Dendritic cell treated with granulocyte-macrophage colony-stimulating factor and Interleukin-4, amounts not matched to agents 40 ng/mL and 50 ng/mL, for 4 days (primary cell): ENCODE measurements around the gene B3GALT5.
"Not testable (repeated sequence)": the region's sequence is repeated elsewhere in the genome, so short reads cannot be mapped to it uniquely, and the experiment has no call there.

Source experiments
- H3K27ac Mint-ChIP-seq: one replicate; pipeline ENCODE4 v1.8.0; 2022; ENCODE audit warnings: mild to moderate bottlenecking, mixed read lengths
- H3K27me3 Mint-ChIP-seq: one replicate; pipeline ENCODE4 v1.8.0; 2022; ENCODE audit warnings: mild to moderate bottlenecking, mixed read lengths
- H3K36me3 Mint-ChIP-seq: one replicate; pipeline ENCODE4 v1.8.0; 2022; ENCODE audit warnings: low read depth, mixed read lengths
- H3K4me1 Mint-ChIP-seq: one replicate; pipeline ENCODE4 v1.8.0; 2022; ENCODE audit warnings: low read depth, mixed read lengths
- H3K4me3 Mint-ChIP-seq: one replicate; pipeline ENCODE4 v1.8.0; 2022; ENCODE audit warnings: mild to moderate bottlenecking, moderate library complexity, mixed read lengths
- H3K9me3 Mint-ChIP-seq: one replicate; pipeline ENCODE4 v1.8.0; 2022; ENCODE audit warnings: mixed read lengths
- intact Hi-C: fragments of 100-400 bp; cut with micrococcal nuclease; formaldehyde crosslinking; loops from one replicate; pipeline ENCODE4 v1.15.0; 2022

B3GALT5 gene

DNA sequence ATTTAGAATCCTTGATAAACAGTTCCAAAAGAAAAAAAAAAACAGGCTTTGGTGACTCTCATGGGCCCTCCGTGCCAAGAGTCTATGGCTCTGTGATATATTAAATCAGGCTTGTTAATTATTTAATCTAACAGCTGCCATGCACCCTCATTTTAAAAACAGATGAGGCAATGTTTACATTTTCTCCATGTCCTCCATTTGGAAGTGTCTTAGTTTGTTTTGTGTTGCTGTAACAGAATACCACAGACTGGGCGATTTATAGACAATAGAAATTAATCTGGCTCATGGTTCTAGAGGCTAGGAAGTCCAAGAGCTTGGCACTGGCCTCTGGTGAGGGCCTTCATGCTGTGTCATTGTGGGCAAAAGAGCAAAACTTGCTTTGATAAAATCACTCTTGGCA is 58.0 kb downstream of the B3GALT5 start:
- Mint-ChIP-seq H3K9me3 (no peaks in the 10 kb centered on the region), H3K36me3 (no peaks in the 10 kb centered on the region), H3K27ac (no peak overlapping the region), H3K4me3 (no peak overlapping the region), H3K4me1 (no peaks in the 10 kb centered on the region), H3K27me3 (no peaks in the 10 kb centered on the region)
- intact Hi-C loops, result no loop called here

DNA sequence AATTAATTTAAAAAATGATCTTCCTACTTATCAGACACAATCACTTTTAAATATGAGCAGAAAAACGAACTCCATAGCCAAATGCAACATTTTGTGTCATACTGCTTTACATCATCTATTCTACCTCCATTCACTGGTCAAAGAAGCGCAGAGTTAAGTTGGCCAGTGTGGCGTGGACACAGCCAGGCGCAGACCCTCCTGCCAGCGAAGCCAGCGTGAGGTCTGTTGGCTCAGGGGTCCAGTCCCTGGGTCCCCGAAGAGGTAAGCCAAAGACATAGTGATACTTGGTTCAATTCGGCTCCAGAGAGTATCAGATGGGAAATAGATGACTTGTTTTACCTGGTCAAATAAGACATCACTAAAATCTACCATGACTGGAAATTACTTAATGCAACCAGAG is 59.2 kb downstream of the B3GALT5 start:
- Mint-ChIP-seq H3K27me3 (no peaks in the 10 kb centered on the region), H3K9me3 (no peaks in the 10 kb centered on the region), H3K36me3 (no peaks in the 10 kb centered on the region), H3K4me3 (no peak overlapping the region), H3K4me1 (no peaks in the 10 kb centered on the region), H3K27ac (no peak overlapping the region)
- intact Hi-C loops, result no loop called here

DNA sequence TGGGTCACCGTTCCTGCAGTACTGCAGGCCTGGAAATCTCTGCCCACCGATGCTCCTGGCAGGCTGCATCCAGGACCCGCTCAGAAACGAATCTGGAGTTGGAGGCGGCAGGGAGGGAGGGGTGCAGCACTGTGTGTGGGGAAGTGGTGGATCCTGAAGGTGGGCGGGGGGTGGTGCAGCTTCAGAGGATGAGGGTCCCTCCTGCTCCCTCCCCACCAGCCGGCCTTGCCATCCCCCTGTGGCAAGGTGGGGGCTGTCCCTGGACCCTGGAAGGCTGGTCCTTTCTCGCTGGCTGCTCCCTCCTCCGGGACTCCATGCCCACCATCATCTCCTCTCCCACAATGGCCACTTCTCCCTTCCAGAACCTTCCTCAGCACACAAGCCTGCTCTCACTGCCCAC is 60.4 kb downstream of the B3GALT5 start:
- intact Hi-C loops, result no loop called here
- Mint-ChIP-seq H3K4me3 (no peak overlapping the region), H3K27me3 (no peaks in the 10 kb centered on the region), H3K36me3 (no peaks in the 10 kb centered on the region), H3K4me1 (no peaks in the 10 kb centered on the region), H3K27ac (no peak overlapping the region), H3K9me3 (no peaks in the 10 kb centered on the region)

DNA sequence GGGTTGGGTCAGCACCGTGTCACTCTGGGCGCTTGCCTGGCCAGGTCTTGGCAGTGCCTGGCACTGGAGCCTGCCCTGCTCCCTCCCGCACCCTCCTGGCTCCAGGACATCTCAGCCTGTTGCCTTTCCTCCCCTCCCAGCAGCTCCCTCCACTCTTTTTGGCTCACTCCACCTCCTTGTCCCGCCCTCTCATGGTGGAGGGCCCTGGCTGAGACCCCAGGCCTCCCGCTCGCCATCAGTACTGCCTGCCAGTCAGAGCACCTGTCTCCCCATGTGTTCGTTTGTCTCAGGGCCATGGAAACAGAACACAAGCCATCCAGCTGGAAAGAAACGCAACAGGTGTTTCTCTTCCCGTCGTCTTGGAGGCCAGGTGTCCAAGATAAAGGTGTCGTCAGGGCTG is 61.0 kb downstream of the B3GALT5 start:
- Mint-ChIP-seq H3K27me3 (no peaks in the 10 kb centered on the region), H3K4me3 (no peak overlapping the region), H3K36me3 (no peaks in the 10 kb centered on the region), H3K27ac (no peak overlapping the region), H3K9me3 (no peaks in the 10 kb centered on the region), H3K4me1 (no peaks in the 10 kb centered on the region)
- intact Hi-C loops, result no loop called here

DNA sequence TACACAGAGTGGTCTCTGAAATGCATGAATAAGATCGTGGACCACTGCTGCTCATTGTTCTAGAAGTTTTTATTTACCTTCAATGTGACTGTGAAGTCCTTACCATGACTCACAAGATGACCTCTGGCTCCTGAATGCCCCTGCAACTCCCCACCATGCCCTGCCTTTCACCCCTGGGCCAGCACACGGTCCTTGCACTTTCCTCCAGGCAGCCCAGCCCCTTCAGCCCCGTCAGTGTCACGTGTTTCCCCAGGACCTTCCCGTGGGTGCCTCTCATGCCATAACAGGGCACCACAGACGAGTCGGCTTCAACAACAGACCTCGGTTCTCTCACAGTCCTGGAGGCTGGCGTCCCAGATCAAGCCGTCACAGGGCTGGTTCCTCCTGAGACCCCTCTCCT is 62.1 kb downstream of the B3GALT5 start:
- H3K27ac Mint-ChIP-seq, result no peak overlapping the region
- H3K27me3 Mint-ChIP-seq, result peaks cover 2% of the 10 kb centered on the region
- no peaks in the 10 kb centered on the region for H3K36me3 Mint-ChIP-seq
- H3K9me3 Mint-ChIP-seq, result no peaks in the 10 kb centered on the region
- intact Hi-C loops, result no loop called here
- no peaks in the 10 kb centered on the region for H3K4me1 Mint-ChIP-seq
- H3K4me3 Mint-ChIP-seq, result no peak overlapping the region

DNA sequence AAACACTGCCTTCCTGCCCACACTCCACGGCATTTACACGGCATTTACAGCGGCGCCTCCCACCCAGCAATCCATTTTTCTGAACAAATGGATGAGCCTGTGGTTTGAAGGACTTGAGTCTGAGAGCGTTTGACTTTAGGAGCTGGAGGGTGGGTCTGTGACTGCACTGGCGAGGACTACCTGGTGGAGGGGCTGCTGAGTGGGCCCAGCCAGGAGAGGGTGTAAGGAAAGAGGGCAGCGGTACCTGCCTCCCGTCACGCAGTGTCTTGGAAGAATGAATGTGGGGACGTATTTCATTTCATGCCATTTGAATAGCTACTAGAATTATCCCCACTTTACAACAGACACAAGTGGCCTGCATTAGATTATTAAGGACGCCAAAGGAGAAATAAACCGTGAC is 62.9 kb downstream of the B3GALT5 start:
- H3K9me3 Mint-ChIP-seq, result no peaks in the 10 kb centered on the region
- H3K27me3 Mint-ChIP-seq, result peaks cover 2% of the 10 kb centered on the region
- H3K36me3 Mint-ChIP-seq, result no peaks in the 10 kb centered on the region
- intact Hi-C loops, result no loop called here
- no peaks in the 10 kb centered on the region for H3K4me1 Mint-ChIP-seq
- H3K4me3 Mint-ChIP-seq, result no peak overlapping the region
- H3K27ac Mint-ChIP-seq, result no peak overlapping the region

DNA sequence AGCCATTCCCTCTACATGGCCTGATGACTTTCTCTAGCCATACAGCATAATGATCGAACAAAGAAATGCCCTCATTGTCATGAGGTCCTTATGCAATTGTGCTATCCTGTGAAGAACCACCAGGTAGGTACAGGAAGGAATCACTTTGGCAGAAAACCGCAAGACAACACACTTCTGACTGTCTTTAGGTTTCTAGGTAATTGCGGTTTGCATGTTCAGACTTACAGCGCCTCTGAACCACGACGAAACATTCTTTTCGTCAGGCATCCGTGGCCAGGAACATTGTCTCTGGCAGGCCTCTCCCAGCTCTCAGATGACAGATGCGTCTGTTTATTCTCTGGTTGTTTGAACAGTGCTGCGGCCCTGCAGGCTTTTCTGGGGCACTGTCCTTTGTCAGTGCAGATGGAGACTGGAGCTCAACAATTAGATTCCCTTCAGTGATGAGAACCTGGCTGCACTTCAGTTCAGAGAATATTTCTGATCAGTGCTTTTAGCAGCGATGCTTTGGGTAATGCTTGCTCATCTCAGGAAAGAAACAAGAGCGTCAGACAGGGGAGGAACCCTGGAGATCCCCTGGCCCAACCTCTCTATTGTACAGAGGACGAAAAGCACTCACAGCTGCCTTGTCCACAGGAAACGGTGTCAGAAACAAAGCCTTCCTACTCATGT is 63.4 kb downstream of the B3GALT5 start:
- H3K9me3 Mint-ChIP-seq, result no peaks in the 10 kb centered on the region
- intact Hi-C loops, result no loop called here
- no peaks in the 10 kb centered on the region for H3K4me1 Mint-ChIP-seq
- H3K27me3 Mint-ChIP-seq, result peaks cover 2% of the 10 kb centered on the region
- H3K36me3 Mint-ChIP-seq, result no peaks in the 10 kb centered on the region
- H3K4me3 Mint-ChIP-seq, result no peak overlapping the region
- no peak overlapping the region for H3K27ac Mint-ChIP-seq

DNA sequence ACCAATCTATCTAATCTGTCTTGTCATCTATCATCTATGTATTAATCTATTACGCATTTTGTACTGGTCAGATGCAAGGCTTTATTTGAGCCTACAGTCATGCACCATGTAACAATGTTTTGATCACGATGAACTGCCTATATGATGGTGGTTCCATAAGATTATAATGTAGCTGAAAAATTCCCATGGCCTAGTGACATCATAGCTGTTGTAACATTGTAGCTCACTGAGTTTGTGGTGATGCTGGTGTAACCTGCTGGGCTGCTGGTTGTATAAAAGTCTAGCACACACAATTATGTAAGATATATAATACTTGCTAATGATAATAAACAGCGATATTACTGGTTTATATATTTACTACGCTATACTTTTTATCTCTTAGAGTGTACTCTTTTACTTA is 67.5 kb downstream of the B3GALT5 start:
- Mint-ChIP-seq H3K4me3 (no peak overlapping the region), H3K27me3 (peaks cover 2% of the 10 kb centered on the region), H3K4me1 (no peaks in the 10 kb centered on the region), H3K9me3 (no peaks in the 10 kb centered on the region), H3K27ac (no peak overlapping the region), H3K36me3 (no peaks in the 10 kb centered on the region)
- intact Hi-C loops, result no loop called here

DNA sequence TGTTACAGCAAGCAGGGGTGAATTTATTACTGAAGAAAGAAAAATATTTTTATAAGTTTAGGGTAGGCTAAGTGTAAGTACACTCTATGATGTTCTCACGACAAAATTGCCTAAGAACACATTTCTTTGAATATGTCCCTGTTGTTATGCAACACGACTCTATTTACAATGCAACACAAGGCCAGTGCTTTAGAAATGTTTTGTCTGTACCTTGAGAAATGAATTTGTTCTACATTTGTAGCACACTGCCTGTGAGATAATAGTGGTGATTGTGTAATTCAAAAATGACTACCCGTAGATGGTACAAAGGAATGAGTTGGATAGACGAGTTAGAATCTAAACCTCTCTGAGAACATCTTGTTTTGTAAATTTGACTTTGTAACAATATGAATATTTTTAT is 68.5 kb downstream of the B3GALT5 start:
- Mint-ChIP-seq H3K4me3 (no peak overlapping the region), H3K27me3 (peaks cover 2% of the 10 kb centered on the region), H3K27ac (no peak overlapping the region), H3K9me3 (no peaks in the 10 kb centered on the region), H3K4me1 (no peaks in the 10 kb centered on the region), H3K36me3 (no peaks in the 10 kb centered on the region)
- intact Hi-C loops, result no loop called here

DNA sequence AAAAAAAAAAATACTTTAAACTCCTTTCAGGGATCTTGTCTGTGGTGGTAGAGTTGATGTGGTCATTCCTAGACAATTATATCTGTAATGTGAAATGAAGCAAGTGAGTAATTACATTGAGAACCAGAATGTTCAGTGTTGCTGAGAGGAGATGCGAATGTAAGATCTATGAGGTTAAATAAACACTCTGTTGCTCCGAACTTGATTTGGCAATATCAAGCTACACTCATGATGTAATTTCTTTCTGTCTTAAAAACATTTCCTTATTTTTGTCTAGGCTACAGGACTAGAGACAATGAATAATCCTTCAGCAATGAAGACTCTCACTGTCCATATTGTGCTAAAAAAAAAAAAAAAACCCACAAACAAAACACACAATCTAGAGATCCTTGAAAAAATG is 69.1 kb downstream of the B3GALT5 start:
- no peak overlapping the region for H3K4me3 Mint-ChIP-seq
- H3K9me3 Mint-ChIP-seq, result no peaks in the 10 kb centered on the region
- H3K36me3 Mint-ChIP-seq, result no peaks in the 10 kb centered on the region
- intact Hi-C loops, result no loop called here
- no peaks in the 10 kb centered on the region for H3K4me1 Mint-ChIP-seq
- peaks cover 2% of the 10 kb centered on the region for H3K27me3 Mint-ChIP-seq
- H3K27ac Mint-ChIP-seq, result no peak overlapping the region

DNA sequence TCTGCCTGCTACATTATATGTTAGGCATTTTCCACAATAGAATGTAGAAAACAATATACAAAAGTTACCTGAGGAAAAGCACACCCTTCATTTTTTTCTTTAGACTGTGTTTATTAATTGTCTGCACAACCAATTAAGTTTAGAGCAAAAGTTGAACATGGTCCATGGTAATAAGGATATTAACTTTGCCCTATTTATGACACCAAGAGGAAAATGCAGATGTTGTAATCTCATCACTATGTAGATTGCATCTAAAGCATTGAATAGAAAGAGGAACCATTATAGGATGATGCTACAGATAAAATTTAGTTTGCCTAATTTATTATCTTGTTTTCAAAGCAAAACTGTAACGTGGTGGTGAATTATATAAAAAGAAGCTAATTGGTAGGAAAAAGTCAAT is 72.5 kb downstream of the B3GALT5 start:
- intact Hi-C loops, result no loop called here
- no peaks in the 10 kb centered on the region for H3K36me3 Mint-ChIP-seq
- no peak overlapping the region for H3K4me3 Mint-ChIP-seq
- no peaks in the 10 kb centered on the region for H3K9me3 Mint-ChIP-seq
- H3K4me1 Mint-ChIP-seq, result no peaks in the 10 kb centered on the region
- no peak overlapping the region for H3K27ac Mint-ChIP-seq
- peaks cover 2% of the 10 kb centered on the region for H3K27me3 Mint-ChIP-seq

DNA sequence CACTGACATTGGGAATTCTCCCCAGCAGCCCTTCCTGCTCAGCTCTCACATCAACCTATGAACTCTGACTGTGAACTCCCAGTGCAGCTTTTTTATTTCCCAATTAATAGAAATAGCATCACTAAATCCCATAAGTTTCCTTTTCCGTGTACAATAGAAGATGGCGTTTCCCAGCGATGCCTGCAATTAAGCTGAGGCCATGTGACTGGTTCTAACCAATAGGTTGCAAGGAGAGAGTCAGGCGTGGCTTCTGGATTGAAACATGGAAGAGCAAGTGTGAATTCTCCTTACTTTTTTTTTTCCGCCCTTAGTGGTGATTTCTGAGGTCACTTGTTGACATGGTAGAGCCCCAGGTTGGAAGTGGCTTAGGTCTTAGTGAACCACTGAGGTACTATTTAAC is 73.3 kb downstream of the B3GALT5 start:
- H3K4me1 Mint-ChIP-seq, result no peaks in the 10 kb centered on the region
- H3K9me3 Mint-ChIP-seq, result no peaks in the 10 kb centered on the region
- H3K27me3 Mint-ChIP-seq, result peaks cover 2% of the 10 kb centered on the region
- no peak overlapping the region for H3K4me3 Mint-ChIP-seq
- no peaks in the 10 kb centered on the region for H3K36me3 Mint-ChIP-seq
- no peak overlapping the region for H3K27ac Mint-ChIP-seq
- intact Hi-C loops, result no loop called here

DNA sequence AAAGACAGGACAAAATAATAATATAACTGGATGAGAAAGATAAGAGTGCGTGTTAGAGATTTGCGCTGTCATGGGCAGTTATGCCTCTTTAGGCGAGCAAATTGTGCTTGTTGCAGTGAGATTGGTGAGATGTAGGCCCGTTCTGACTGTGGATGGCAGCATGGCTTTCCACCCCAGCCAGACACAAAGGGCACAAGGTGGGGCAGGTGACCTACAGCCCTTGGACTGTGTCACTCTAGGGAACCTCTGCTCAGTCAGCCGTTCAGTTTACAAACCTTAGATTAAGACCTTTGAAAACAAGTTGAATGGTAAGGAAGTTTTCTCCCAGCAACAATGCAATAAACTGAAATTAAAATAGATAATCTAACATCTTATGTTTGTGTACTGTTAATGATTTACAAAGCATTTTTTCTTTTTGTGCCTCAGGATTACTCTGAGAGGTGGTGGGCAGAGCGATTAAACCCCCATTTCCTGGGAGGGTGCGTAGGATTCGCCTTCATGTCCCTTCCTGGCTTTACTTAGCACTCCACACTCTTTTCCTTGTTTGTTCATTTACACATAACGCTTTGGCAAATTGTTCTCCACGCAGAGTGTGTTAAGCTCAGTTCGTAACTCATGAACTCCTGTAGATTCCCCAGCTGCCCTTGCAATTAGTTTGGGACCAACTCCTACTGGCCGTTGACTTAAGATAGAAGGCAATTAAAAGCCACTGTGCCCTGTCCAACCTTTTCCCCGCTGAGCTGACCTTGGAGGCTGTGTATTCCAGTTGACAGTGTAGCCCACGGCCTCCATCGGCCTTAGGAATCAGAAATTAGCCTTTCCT is 74.1 kb downstream of the B3GALT5 start:
- Mint-ChIP-seq H3K4me1 (no peaks in the 10 kb centered on the region), H3K36me3 (no peaks in the 10 kb centered on the region), H3K9me3 (no peaks in the 10 kb centered on the region), H3K27me3 (peaks cover 2% of the 10 kb centered on the region), H3K27ac (no peak overlapping the region), H3K4me3 (no peak overlapping the region)
- intact Hi-C loops, result no loop called here

DNA sequence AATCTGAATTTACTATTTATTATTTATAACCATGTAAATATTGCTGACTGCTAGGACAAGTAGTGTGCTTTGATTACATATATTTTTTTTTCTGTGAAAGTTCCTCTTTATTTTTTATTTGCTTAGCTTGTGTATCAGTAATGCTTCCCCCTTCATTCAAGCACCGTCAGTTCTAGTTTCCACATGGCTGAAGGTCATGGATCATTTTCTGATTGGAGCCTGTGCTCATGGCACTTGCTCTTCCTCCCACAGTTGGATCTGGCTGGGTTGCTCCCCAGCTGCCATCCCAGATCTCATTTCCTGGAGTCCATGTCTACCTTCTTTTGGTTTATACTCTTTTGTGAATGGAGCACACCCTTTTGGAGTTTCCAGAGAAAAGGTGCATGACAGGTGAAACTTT is 75.3 kb downstream of the B3GALT5 start:
- H3K27ac Mint-ChIP-seq, result no peak overlapping the region
- intact Hi-C loops, result no loop called here
- H3K9me3 Mint-ChIP-seq, result no peaks in the 10 kb centered on the region
- no peak overlapping the region for H3K4me3 Mint-ChIP-seq
- peaks cover 2% of the 10 kb centered on the region for H3K27me3 Mint-ChIP-seq
- H3K36me3 Mint-ChIP-seq, result no peaks in the 10 kb centered on the region
- H3K4me1 Mint-ChIP-seq, result no peaks in the 10 kb centered on the region

DNA sequence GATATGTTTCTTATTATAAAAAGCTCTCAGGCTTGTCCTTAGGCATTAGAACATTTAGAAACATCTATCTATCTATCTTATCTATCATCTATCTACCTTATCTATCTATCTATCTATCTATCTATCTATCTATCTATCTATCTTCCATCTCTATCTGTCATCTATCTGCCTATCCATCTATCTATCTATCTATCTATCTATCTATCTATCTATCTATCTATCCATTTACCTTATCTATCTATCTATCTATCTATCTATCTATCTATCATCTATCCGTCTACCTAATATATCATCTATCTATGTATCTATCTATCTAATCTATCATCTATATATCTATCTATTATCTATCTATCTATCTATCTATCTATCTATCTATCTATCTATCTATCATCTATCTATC is 77.1 kb downstream of the B3GALT5 start:
- H3K4me3 Mint-ChIP-seq, H3K27ac Mint-ChIP-seq, intact Hi-C loops, H3K9me3 Mint-ChIP-seq, H3K4me1 Mint-ChIP-seq, H3K36me3 Mint-ChIP-seq, H3K27me3 Mint-ChIP-seq: not testable (repeated sequence)
